ENCODE data around the gene RNF130. TPM values are rescaled to one million over a fixed set of nuclear protein-coding genes. Genes with fewer than 3 reads are reported as not detected.

RNF130 gene
- total RNA-seq, 1 donor: 128 TPM

- H3K4me3 ChIP-seq (ENCODE audit: low read length): no peak overlapping the region
These were observed 3.6 kb downstream of the RNF130 start for GRCh38 chr5:180067986-180068385.

DNA sequence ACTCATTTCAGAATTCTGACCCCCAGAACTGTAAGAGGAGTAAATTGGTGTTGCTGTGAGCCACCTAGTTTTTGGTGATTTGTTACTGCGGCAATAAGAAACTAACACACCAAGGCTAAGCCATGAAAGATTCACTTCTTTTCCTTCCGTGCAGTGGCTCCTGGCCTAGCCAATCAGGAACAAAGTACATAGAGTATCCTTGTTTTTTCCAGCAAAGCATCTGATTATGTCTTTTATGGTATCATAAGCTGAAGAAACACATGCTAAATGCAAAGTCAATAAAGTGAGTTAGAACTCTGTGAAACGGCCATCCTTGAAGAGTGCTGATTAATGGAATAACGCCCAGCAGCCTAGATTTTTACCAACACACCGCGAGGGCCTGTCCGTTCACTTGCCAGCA, 11.4 kb downstream of the RNF130 start:
- Histone ChIP-seq H3K4me1 (ENCODE audit: insufficient read depth, low read length) (no peaks in the 10 kb centered on the region), H3K4me3 (ENCODE audit: low read length) (no peak overlapping the region), H3K9me3 (ENCODE audit: low read depth, low read length) (no peaks in the 10 kb centered on the region), H3K27me3 (ENCODE audit: insufficient read depth, low read length) (no peaks in the 10 kb centered on the region)

More at GRCh38 chr5:180067986-180068385, 3.6 kb downstream of the RNF130 start:
- Histone ChIP-seq H3K9me3 (ENCODE audit: low read depth, low read length) (no peaks in the 10 kb centered on the region), H3K27me3 (ENCODE audit: insufficient read depth, low read length) (no peaks in the 10 kb centered on the region), H3K4me1 (ENCODE audit: insufficient read depth, low read length) (peaks cover 56% of the 10 kb centered on the region)

DNA sequence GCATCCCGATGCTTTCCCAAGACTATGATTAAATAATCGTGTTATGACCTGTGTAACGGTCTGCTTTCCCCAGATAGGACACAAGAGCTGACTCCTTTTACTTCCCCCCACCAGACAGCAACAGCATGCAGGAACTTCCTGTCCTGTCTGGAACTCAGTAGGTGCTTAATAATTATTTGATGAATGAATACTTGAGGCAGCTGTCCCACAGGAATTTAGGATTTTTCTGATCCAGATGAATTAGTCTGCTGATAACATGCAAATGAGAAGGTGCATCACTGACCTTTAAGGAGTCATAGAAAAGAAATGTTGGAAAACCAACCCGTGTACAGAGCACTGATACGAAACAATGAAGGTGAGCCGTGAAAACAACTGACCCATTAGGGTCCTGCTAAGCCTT, 12.2 kb downstream of the RNF130 start:
- no peaks in the 10 kb centered on the region for H3K27me3 ChIP-seq (ENCODE audit: insufficient read depth, low read length)

DNA sequence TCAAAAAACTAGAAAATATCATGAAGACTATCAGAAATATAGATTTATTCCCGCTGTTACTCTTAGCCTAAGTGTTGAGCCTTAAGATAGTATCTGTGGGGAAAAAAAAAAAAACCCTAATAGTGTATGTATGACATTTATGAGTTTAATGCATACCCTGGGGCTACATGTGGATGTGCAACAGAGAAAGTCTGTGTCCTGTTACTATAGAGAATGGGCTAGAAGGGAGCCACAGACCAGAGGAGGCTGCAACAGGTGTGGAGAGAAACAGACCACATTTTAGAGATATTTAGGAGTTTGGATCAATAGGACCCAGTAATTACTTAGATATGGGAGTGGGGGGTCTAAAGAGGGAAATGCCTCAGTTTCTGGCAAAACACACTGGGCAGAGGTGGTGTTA, 15.4 kb downstream of the RNF130 start:
- no peak overlapping the region for H3K4me3 ChIP-seq (ENCODE audit: low read length)
- H3K27me3 ChIP-seq (ENCODE audit: insufficient read depth, low read length): no peaks in the 10 kb centered on the region
- H3K9me3 ChIP-seq (ENCODE audit: low read depth, low read length): no peaks in the 10 kb centered on the region
- H3K4me1 ChIP-seq (ENCODE audit: insufficient read depth, low read length): no peaks in the 10 kb centered on the region

More for the DNA sequence above, 12.2 kb downstream of the RNF130 start:
- no peaks in the 10 kb centered on the region for H3K4me1 ChIP-seq (ENCODE audit: insufficient read depth, low read length)
- H3K4me3 ChIP-seq (ENCODE audit: low read length): no peak overlapping the region
- no peaks in the 10 kb centered on the region for H3K9me3 ChIP-seq (ENCODE audit: low read depth, low read length)

DNA sequence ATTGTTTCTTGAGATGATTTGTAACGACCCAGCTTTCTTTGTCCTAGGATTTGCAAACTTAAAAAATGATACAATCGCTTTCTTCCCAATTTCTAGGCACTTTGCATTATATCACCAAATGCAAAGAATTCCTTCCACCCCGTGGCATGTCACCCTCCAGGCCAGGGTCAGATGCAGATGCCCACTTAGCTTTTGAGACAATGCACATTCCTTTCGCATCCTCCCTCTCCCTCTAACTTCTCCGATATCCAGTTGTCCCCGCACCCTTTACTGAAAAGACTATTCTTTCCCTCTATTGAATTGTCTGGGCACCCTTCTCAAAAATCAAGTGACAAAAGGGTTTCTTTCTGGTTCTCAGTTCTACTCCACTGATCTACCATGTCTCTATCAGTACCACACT, 17.3 kb downstream of the RNF130 start:
- Histone ChIP-seq H3K4me1 (ENCODE audit: insufficient read depth, low read length) (peaks cover 5% of the 10 kb centered on the region), H3K9me3 (ENCODE audit: low read depth, low read length) (no peaks in the 10 kb centered on the region), H3K27me3 (ENCODE audit: insufficient read depth, low read length) (no peaks in the 10 kb centered on the region), H3K4me3 (ENCODE audit: low read length) (no peak overlapping the region)

DNA sequence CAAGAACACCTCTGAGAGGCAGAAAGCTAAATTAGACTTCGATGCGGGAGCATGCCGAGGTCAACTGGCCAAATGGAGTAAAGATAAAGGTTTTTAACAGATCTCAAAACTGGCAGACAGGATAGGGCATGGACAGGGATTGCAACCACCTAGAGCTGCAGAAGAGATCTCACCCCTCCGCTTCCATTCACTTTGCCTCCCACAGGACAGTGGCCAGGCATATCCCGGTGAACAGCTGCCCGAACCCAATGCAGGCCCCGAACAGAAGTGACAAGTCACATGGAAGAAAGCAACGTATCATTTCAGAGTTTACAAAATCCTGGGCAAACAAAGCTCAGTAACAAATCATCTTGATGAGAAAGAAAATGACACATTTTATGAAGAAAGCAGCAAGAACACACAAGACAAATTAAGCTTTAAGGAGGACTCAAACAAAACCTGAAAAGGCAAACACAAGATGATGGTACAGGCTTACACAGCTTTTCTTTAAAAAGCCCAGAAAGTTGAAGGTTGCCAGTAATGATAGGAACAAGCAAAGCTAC, 18.4 kb downstream of the RNF130 start:
- Histone ChIP-seq H3K27me3 (ENCODE audit: insufficient read depth, low read length) (no peaks in the 10 kb centered on the region), H3K9me3 (ENCODE audit: low read depth, low read length) (no peaks in the 10 kb centered on the region), H3K4me1 (ENCODE audit: insufficient read depth, low read length) (peaks cover 11% of the 10 kb centered on the region), H3K4me3 (ENCODE audit: low read length) (no peak overlapping the region)

DNA sequence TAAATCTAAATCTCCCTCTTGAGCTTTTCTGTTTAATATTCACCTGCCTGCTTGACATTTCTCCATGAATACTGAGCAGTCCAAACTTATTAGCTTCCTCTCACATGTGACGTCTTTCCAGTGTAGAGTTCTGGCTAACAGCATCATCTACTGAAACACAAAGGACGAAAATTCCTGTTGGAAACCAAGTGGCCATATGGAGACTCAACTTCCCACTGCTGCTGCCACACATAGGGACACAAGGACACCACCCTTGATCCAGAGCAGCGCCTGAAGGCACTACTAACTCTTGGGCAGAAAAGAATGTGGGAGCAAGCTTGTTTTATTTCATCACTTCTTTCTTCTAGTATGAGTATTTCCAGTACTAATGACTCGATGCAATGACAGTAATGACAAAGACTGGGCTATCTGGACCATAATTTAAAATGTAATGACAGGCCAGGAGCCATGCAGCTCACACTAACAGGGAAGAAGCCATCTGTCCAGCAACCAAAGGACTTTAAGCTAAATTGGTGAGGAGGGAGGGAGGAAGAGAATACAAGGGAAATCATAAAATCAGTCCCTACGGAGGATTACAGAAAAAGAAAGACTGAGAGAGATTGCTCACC, 19.2 kb downstream of the RNF130 start:
- Histone ChIP-seq H3K27me3 (ENCODE audit: insufficient read depth, low read length) (no peaks in the 10 kb centered on the region), H3K4me3 (ENCODE audit: low read length) (no peak overlapping the region), H3K9me3 (ENCODE audit: low read depth, low read length) (no peaks in the 10 kb centered on the region), H3K4me1 (ENCODE audit: insufficient read depth, low read length) (peaks cover 11% of the 10 kb centered on the region)

DNA sequence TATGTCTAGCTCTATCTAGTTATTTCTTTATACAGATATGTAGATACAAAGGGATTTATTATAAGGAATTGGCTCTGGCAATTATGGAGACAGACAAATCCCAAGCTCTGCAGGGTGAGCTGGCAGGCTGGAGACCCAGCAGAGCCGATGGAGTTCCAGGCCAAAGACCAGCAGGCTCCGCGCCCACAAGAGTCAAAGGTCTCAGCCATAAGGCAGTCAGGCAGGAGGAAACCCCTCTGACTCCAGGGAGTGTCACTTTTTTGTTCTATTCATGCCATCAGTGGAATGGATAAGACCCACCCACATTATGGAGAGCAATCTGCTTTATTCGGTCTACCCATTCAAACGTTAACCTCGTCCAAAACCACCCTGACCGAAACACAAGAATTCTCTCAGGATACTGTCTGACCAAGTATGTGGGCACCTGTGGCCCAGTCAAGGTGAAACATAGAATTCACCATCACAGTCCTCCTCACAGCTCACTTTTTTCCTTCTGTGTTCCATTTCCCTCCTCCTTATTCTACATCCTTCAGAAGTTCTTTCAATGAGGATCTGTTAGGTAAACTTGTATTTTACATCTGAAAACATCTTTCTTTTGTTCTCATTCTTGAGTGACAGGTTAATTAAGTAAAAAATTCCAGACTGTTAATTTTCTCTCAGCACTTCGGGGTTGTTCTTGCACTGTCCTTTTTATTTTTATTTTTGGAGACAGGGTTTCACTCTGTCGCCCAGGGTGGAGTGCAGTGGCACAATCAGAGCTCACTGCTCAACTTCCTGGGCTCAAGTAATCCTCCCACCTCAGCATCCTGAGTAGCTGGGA, 21.2 kb downstream of the RNF130 start:
- Histone ChIP-seq H3K27me3 (ENCODE audit: insufficient read depth, low read length) (no peaks in the 10 kb centered on the region), H3K4me3 (ENCODE audit: low read length) (no peak overlapping the region), H3K4me1 (ENCODE audit: insufficient read depth, low read length) (peaks cover 11% of the 10 kb centered on the region), H3K9me3 (ENCODE audit: low read depth, low read length) (no peaks in the 10 kb centered on the region)

GRCh38 chr5:180049185-180049548, 22.4 kb downstream of the RNF130 start:
- no peaks in the 10 kb centered on the region for H3K27me3 ChIP-seq (ENCODE audit: insufficient read depth, low read length)
- no peaks in the 10 kb centered on the region for H3K9me3 ChIP-seq (ENCODE audit: low read depth, low read length)
- H3K4me1 ChIP-seq (ENCODE audit: insufficient read depth, low read length): peaks cover 11% of the 10 kb centered on the region
- H3K4me3 ChIP-seq (ENCODE audit: low read length): no peak overlapping the region

DNA sequence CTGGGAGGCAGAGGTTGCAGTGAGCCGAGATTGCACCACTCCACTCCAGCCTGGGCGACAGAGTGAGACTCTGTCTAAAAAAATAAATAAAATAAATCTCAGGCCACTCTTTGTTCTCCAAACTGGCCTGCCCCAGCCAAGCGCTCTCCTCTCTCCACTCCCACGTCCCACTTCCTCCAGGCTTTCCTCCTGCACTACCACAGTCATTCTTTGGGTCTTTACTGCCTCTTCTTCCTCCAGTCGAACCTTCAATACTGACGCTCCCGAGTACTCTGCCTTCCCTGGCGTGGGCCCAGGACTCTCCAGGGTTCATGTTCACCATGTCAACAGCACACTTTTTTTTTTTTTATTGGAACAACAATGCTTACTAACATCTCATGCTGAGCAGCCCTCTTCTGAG, 23.9 kb downstream of the RNF130 start:
- no peak overlapping the region for H3K4me3 ChIP-seq (ENCODE audit: low read length)
- no peaks in the 10 kb centered on the region for H3K27me3 ChIP-seq (ENCODE audit: insufficient read depth, low read length)
- no peaks in the 10 kb centered on the region for H3K9me3 ChIP-seq (ENCODE audit: low read depth, low read length)
- H3K4me1 ChIP-seq (ENCODE audit: insufficient read depth, low read length): peaks cover 11% of the 10 kb centered on the region

- no peaks in the 10 kb centered on the region for H3K27me3 ChIP-seq (ENCODE audit: insufficient read depth, low read length)
- H3K4me3 ChIP-seq (ENCODE audit: low read length): no peak overlapping the region
- no peaks in the 10 kb centered on the region for H3K9me3 ChIP-seq (ENCODE audit: low read depth, low read length)
- H3K4me1 ChIP-seq (ENCODE audit: insufficient read depth, low read length): peaks cover 11% of the 10 kb centered on the region
These were observed 24.9 kb downstream of the RNF130 start for GRCh38 chr5:180046656-180047055.

DNA sequence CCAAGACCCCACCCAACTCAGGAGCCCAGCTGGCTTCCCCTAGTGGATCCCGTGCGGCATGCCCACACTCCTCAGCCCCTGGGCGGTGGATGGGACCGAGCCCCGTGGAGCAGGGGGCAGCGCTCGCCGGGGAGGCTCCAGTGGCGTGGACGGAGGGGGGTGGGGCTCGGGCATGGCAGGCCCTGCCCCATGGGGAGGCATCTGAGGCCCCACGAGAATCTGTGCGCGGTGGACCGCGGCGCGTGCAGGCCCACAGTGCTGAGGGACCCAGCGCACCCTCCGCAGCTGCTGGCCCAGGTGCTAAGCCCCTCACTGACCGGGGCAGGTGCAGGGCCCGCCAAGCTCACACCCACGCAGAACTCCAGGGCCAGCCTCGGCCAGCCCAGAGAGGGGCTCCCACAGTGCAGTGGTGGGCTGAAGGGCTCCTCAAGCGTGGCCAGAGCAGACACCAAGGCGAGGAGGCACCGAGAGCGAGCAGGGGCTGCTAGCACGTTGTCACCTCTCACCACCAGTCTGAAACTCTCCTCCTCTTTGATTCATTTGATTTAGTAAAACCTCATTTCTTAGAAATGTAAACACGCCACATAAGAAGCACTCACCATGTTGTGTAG, 25.6 kb downstream of the RNF130 start:
- Histone ChIP-seq H3K4me3 (ENCODE audit: low read length) (no peak overlapping the region), H3K9me3 (ENCODE audit: low read depth, low read length) (no peaks in the 10 kb centered on the region), H3K4me1 (ENCODE audit: insufficient read depth, low read length) (peaks cover 11% of the 10 kb centered on the region), H3K27me3 (ENCODE audit: insufficient read depth, low read length) (no peaks in the 10 kb centered on the region)

DNA sequence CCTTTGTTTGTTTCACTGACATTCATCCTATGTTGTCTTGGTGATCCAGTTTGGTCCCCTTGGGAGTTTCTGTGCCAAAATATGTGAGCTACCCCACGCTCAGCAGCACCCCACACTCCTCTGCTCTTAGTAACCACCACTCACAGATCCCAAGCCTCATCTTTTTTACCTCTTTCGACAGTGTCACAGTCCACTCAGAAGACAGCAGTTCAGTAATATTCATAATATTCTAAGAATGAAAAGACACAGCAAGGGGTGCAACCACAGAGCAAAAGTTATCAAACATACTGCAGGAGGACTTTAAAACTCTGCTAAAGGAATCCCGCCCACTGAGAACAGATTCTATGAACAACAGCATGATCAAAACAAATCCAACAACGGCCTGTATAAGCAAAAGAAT, 28.2 kb downstream of the RNF130 start:
- Histone ChIP-seq H3K4me1 (ENCODE audit: insufficient read depth, low read length) (no peaks in the 10 kb centered on the region), H3K27me3 (ENCODE audit: insufficient read depth, low read length) (no peaks in the 10 kb centered on the region), H3K9me3 (ENCODE audit: low read depth, low read length) (no peaks in the 10 kb centered on the region), H3K4me3 (ENCODE audit: low read length) (no peak overlapping the region)

DNA sequence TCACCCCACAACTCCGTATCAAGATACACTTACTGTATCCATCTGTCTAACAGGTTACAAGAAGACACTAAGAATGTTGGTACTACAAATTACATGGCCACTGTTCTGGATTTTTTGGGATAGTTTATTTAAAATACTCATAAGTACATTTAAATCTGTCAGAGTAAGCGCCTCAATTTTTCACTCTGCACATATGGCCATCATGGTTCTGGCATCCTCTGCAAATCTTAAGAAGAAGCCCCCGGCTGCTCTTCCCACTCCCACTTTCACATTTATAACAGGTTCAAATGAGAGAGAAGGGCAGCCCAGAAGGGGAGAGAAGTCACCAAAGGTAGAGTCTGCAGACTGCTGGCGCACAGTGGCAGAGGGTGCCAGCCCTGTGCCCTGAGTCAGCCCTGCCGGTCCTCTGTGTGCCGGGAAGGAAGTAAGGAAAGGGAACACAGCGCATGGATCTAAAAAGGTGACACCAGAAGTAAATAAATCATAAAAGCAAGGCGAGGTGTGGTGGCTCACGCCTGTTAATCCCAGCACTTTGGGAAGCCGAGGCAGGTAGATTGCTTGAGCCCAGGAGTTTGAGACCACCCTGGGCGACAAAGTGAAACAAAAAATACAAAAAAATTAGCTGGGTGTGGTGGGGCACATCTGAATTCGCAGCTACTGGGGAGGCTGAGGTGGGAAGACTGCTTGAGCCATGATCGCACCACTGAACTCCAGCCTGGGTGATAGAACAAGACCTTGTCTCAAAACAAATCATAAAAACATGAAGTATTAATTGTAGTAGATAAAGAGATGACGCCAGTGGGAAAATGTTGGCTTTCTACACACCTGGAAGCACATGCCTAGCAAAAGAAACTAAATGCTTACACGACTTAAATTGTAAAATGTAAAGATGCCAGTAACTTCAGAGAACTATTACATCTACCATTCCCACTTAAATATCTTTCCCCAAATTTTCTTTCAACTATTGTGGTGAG, 30.0 kb downstream of the RNF130 start:
- Histone ChIP-seq H3K4me1 (ENCODE audit: insufficient read depth, low read length) (no peaks in the 10 kb centered on the region), H3K4me3 (ENCODE audit: low read length) (no peak overlapping the region), H3K27me3 (ENCODE audit: insufficient read depth, low read length) (no peaks in the 10 kb centered on the region), H3K9me3 (ENCODE audit: low read depth, low read length) (peaks cover 1% of the 10 kb centered on the region)

All from mononuclear cell (primary cell).